Adipocyte (in vitro differentiated cells): Measurements from ENCODE around the gene ZBTB8B.
"Not testable (repeated sequence)": the region's sequence is repeated elsewhere in the genome, so short reads cannot be mapped to it uniquely, and the experiment has no call there.

Source experiments
- DNase-seq: peaks from one replicate; pipeline ENCODE4 v3.0.0-alpha.2; 2015; ENCODE audit warnings: low read depth
- H3K27me3 ChIP-seq: replicated peaks from 2 replicates; pipeline ENCODE4 v1.7.0; 2013; ENCODE audit warnings: mild to moderate bottlenecking, low read length, moderate library complexity; ENCODE audit not compliant: control insufficient read depth, insufficient read depth
- H3K36me3 ChIP-seq: 2 replicates; pipeline ENCODE4 v1.7.0; 2013; ENCODE audit warnings: low read length, mild to moderate bottlenecking, moderate library complexity; ENCODE audit not compliant: control insufficient read depth, insufficient read depth, severe bottlenecking
- H3K4me1 ChIP-seq: 2 replicates; pipeline ENCODE4 v1.7.0; 2013; ENCODE audit warnings: mild to moderate bottlenecking, low read length, moderate library complexity; ENCODE audit not compliant: control insufficient read depth, insufficient read depth
- H3K4me3 ChIP-seq: 2 replicates; pipeline ENCODE4 v1.7.0; 2013; ENCODE audit warnings: mild to moderate bottlenecking, low read length, moderate library complexity
- H3K9ac ChIP-seq: 2 replicates; pipeline ENCODE4 v1.7.0; 2013; ENCODE audit warnings: mild to moderate bottlenecking, low read length, moderate library complexity
- H3K9me3 ChIP-seq: 2 replicates; pipeline ENCODE4 v1.7.0; 2013; ENCODE audit warnings: mild to moderate bottlenecking, low read length, moderate library complexity; ENCODE audit not compliant: control insufficient read depth

The ZBTB8B gene

GRCh38 chr1:32464716-32465577 lies at the start of gene ZBTB8B:
Gene ZBTB8B (plus strand): TSS chr1:32465072. CDS start chr1:32470625, 5,553 bp downstream.
- peak within 1 kb of the TSS; percentile 73 for H3K4me3 ChIP-seq
- no peak within 1 kb of the TSS for H3K9ac ChIP-seq
- peaks cover 11% of the 10 kb centered on the region for H3K4me1 ChIP-seq
- H3K9me3 ChIP-seq = no peaks in the 10 kb centered on the region
- no peaks in the 10 kb centered on the region for H3K36me3 ChIP-seq
- peaks cover 64% of the 10 kb centered on the region for H3K27me3 ChIP-seq
- DNase-seq = peak; percentile 58

GRCh38 chr1:32421775-32422174 lies 43.1 kb upstream of the ZBTB8B start:
- H3K4me1 ChIP-seq = peaks cover 2% of the 10 kb centered on the region
- peaks cover 44% of the 10 kb centered on the region for H3K27me3 ChIP-seq
- no peak overlapping the region for H3K9ac ChIP-seq
- no peak overlapping the region for H3K4me3 ChIP-seq
- no peaks in the 10 kb centered on the region for H3K36me3 ChIP-seq
- peaks cover 32% of the 10 kb centered on the region for H3K9me3 ChIP-seq
- no peak for DNase-seq

- peaks cover 52% of the 10 kb centered on the region for H3K27me3 ChIP-seq
- peak overlapping the region; percentile 9 for H3K4me3 ChIP-seq
- DNase-seq = no peak
- no peaks in the 10 kb centered on the region for H3K36me3 ChIP-seq
- H3K9ac ChIP-seq = no peak overlapping the region
- peaks cover 3% of the 10 kb centered on the region for H3K9me3 ChIP-seq
- peaks cover 4% of the 10 kb centered on the region for H3K4me1 ChIP-seq
Observed at GRCh38 chr1:32426489-32427255, 38.2 kb upstream of the ZBTB8B start.

- Histone ChIP-seq H3K4me1 (peaks cover 4% of the 10 kb centered on the region), H3K9ac (no peak overlapping the region), H3K9me3 (peaks cover 3% of the 10 kb centered on the region), H3K27me3 (peaks cover 50% of the 10 kb centered on the region), H3K36me3 (no peaks in the 10 kb centered on the region), H3K4me3 (no peak overlapping the region)
- DNase-seq = no peak
Observed at GRCh38 chr1:32427264-32427963, 37.5 kb upstream of the ZBTB8B start.

GRCh38 chr1:32431736-32432400 lies 33.0 kb upstream of the ZBTB8B start:
- no peaks in the 10 kb centered on the region for H3K36me3 ChIP-seq
- peaks cover 11% of the 10 kb centered on the region for H3K27me3 ChIP-seq
- H3K4me3 ChIP-seq = no peak overlapping the region
- H3K4me1 ChIP-seq = peaks cover 1% of the 10 kb centered on the region
- no peak for DNase-seq
- H3K9me3 ChIP-seq = no peaks in the 10 kb centered on the region
- no peak overlapping the region for H3K9ac ChIP-seq

GRCh38 chr1:32438136-32438535 lies 26.7 kb upstream of the ZBTB8B start:
- no peaks in the 10 kb centered on the region for H3K36me3 ChIP-seq
- H3K4me3 ChIP-seq = no peak overlapping the region
- H3K9me3 ChIP-seq = peaks cover 18% of the 10 kb centered on the region
- peaks cover 12% of the 10 kb centered on the region for H3K27me3 ChIP-seq
- no peak overlapping the region for H3K9ac ChIP-seq
- DNase-seq = no peak
- no peaks in the 10 kb centered on the region for H3K4me1 ChIP-seq

- Histone ChIP-seq H3K9me3 (peaks cover 18% of the 10 kb centered on the region), H3K27me3 (peaks cover 15% of the 10 kb centered on the region)
- not testable (repeated sequence) for H3K4me1 ChIP-seq, H3K9ac ChIP-seq, H3K4me3 ChIP-seq, DNase-seq, H3K36me3 ChIP-seq
Observed at GRCh38 chr1:32438777-32439176, 26.1 kb upstream of the ZBTB8B start.

- H3K9me3 ChIP-seq = peaks cover 18% of the 10 kb centered on the region
- not testable (repeated sequence) for DNase-seq, H3K4me3 ChIP-seq, H3K9ac ChIP-seq, H3K4me1 ChIP-seq, H3K36me3 ChIP-seq
- peaks cover 19% of the 10 kb centered on the region for H3K27me3 ChIP-seq
Observed at GRCh38 chr1:32441467-32441866, 23.4 kb upstream of the ZBTB8B start.

GRCh38 chr1:32447469-32448185 lies 17.2 kb upstream of the ZBTB8B start:
- peak; percentile 78 for DNase-seq
- peak overlapping the region; percentile 70 for H3K9ac ChIP-seq
- no peaks in the 10 kb centered on the region for H3K9me3 ChIP-seq
- no peaks in the 10 kb centered on the region for H3K36me3 ChIP-seq
- peaks cover 7% of the 10 kb centered on the region for H3K4me1 ChIP-seq
- H3K4me3 ChIP-seq = peak overlapping the region; percentile 74
- H3K27me3 ChIP-seq = peaks cover 19% of the 10 kb centered on the region

GRCh38 chr1:32448186-32448772 lies 16.6 kb upstream of the ZBTB8B start:
- Histone ChIP-seq H3K27me3 (peaks cover 19% of the 10 kb centered on the region), H3K4me3 (peak overlapping the region; percentile 74), H3K9ac (peak overlapping the region; percentile 70)
- not testable (repeated sequence) for H3K36me3 ChIP-seq, H3K4me1 ChIP-seq, H3K9me3 ChIP-seq
- peak; percentile 89 for DNase-seq
